Activated T-helper 17 cell treated with anti-CD3 and anti-CD28 coated beads, Interleukin-2, amount 50 U/mL, for 72 hours (primary cell): ENCODE results near the gene PYCR2. TPM values are rescaled to one million over a fixed set of nuclear protein-coding genes. Genes with fewer than 3 reads are reported as not detected.

Experiments used
- ATAC-seq: fragments of 150-1000 bp; cut with Tn5 transposase; replicated peaks from 2 replicates; pipeline ENCODE4 v1.10.0; 2021; ENCODE audit warnings: mild to moderate bottlenecking, moderate library complexity
- H3K27ac Mint-ChIP-seq: one replicate; pipeline ENCODE4 v1.8.0; 2022; ENCODE audit warnings: mixed read lengths
- H3K27me3 Mint-ChIP-seq: one replicate; pipeline ENCODE4 v1.8.0; 2022; ENCODE audit warnings: mixed read lengths
- H3K36me3 Mint-ChIP-seq: one replicate; pipeline ENCODE4 v1.8.0; 2022; ENCODE audit warnings: low read depth, mild to moderate bottlenecking, mixed read lengths
- H3K4me1 Mint-ChIP-seq: one replicate; pipeline ENCODE4 v1.8.0; 2022; ENCODE audit warnings: mixed read lengths
- H3K4me3 Mint-ChIP-seq: one replicate; pipeline ENCODE4 v1.8.0; 2022; ENCODE audit warnings: mild to moderate bottlenecking, mixed read lengths
- H3K9me3 Mint-ChIP-seq: one replicate; pipeline ENCODE4 v1.8.0; 2022; ENCODE audit warnings: mixed read lengths
- total RNA-seq, 2 donors: library from RNA; stranded (reverse); gene quantifications; one replicate each; pipeline ENCODE4 v1.2.3, GENCODE V29; 2022

Gene PYCR2
- total RNA-seq, 2 donors from 2014 or later, result 63.2 to 105 TPM

GRCh38 chr1:225883616-225884265, 40.3 kb downstream of the PYCR2 start:
- H3K27me3 Mint-ChIP-seq, result no peaks in the 10 kb centered on the region
- peak overlapping the region; percentile 91 for H3K4me3 Mint-ChIP-seq
- no peak for ATAC-seq
- peak overlapping the region; percentile 91 for H3K27ac Mint-ChIP-seq
- H3K4me1 Mint-ChIP-seq, result peaks cover 22% of the 10 kb centered on the region
- H3K9me3 Mint-ChIP-seq, result no peaks in the 10 kb centered on the region
- peaks cover 21% of the 10 kb centered on the region for H3K36me3 Mint-ChIP-seq

DNA sequence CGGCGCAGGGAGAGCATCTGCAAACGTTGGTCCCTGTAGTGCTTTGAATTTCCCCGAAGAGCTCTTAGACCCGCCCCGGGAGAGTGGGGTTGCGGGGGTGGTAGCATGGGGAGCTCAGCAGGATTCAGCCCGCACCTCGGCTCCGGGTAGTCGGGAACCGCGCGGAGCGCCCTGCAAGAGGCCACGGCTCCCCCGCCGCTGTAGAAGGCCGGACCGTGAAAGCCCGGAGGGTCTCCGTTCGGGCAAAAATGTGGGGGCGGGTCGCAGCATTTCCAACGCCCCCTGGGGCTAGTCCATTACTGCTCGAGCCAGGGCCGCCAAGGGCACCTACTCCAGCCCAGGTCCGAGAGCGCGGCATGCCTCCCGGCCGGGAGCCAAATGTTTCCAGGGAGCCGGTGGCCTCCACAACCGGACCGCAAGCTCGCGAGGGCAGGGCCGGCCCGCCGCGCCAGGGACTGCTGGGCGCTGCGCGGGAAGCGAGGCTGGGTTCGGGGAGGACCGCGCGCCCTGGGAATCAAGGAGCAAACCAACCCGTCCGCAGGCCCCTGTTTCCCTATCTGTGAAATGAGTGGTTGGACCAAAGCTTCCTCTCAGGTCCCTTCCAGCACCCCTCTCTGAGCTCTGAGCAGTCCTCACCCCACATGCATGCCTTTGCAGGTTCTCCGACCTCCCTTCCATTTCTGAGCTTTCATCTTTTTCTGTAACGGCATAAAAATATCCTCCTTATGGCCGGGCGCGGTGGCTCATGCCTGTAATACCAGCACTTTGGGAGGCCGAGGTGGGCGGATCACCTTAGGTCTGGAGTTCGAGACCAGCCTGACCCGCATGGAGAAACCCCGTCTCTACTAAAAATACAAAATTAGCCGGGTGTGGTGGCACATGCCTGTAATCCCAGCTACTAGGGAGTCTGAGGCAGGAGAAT, 41.1 kb downstream of the PYCR2 start:
- peaks cover 29% of the 10 kb centered on the region for H3K36me3 Mint-ChIP-seq
- H3K27ac Mint-ChIP-seq, result peak overlapping the region; percentile 91
- H3K27me3 Mint-ChIP-seq, result no peaks in the 10 kb centered on the region
- peak; percentile 45 for ATAC-seq
- H3K4me3 Mint-ChIP-seq, result peak overlapping the region; percentile 91
- peaks cover 27% of the 10 kb centered on the region for H3K4me1 Mint-ChIP-seq
- no peaks in the 10 kb centered on the region for H3K9me3 Mint-ChIP-seq

DNA sequence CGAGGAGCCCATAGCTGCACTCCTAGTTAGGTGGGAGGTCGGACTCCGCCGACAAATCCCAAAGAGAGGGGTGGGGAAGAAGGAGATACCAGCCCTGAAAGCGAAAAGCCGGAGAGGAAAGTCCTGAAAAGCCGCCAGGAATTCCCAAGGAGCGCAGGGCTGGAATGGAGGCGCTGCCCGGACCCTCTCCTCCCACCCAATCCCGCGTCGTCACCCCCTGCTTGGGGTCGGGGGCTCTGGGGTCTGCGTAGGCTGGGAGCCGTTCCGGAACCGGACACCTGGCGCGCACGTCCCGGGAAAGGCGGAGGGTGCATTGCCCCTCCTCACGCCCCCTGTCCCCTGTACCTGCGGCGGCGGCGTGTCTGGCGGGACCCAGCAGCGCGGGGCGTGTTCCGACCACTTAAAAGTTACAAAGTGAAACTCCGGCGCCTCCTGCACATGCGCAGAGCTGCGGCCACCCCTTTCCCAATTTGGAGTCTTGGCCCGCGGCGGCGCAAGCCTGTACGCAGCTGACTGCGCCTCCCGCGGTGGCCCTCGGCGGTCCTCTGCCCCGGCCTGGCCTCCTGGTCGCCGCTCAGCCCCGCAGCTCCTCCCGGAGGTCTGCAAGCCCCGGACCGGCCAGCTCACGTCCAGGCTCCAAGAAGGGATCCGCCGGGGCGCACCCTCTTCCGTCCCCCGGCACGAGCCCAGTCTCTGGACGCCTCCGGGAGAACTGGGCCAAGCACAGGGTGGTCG, 41.9 kb downstream of the PYCR2 start, which contains the start of gene TMEM63A:
Gene TMEM63A (minus strand): TSS at position 422 of the 735 bp plus-strand sequence. CDS start 4,800 bp downstream, outside the sequence.
- H3K27me3 Mint-ChIP-seq, result no peaks in the 10 kb centered on the region
- peaks cover 37% of the 10 kb centered on the region for H3K36me3 Mint-ChIP-seq
- peaks cover 35% of the 10 kb centered on the region for H3K4me1 Mint-ChIP-seq
- H3K9me3 Mint-ChIP-seq, result no peaks in the 10 kb centered on the region
- peak within 1 kb of the TSS; percentile 91 for H3K4me3 Mint-ChIP-seq
- peak; percentile 57 for ATAC-seq
- peak within 1 kb of the TSS; percentile 91 for H3K27ac Mint-ChIP-seq

- peak; percentile 84 for ATAC-seq
Observed at GRCh38 chr1:225881081-225881958, 42.7 kb downstream of the PYCR2 start.

DNA sequence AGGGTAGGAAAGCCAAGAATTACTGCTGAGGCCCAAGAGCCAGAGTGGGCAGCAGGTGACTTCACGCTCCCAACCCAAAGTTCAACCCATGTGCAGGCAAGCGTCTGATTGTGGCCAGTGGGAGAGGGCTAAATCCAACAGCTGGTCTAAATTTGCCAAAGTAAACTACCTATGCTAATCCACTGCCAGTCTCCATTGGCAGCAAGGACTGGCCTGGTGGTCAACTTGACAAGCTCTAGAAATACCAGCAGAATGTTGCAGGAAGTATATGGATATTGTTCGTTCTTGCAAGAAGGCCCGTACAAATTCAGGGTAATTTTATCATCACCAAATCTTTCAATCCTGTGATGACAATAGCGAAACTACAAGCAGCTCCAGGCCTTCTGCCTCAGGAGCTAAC, 43.4 kb downstream of the PYCR2 start:
- no peak for ATAC-seq
- H3K27ac Mint-ChIP-seq, result peak overlapping the region; percentile 88
- H3K36me3 Mint-ChIP-seq, result peaks cover 51% of the 10 kb centered on the region
- H3K27me3 Mint-ChIP-seq, result no peaks in the 10 kb centered on the region
- peak overlapping the region; percentile 91 for H3K4me3 Mint-ChIP-seq
- H3K9me3 Mint-ChIP-seq, result no peaks in the 10 kb centered on the region
- H3K4me1 Mint-ChIP-seq, result peaks cover 42% of the 10 kb centered on the region

More at GRCh38 chr1:225881081-225881958, 42.7 kb downstream of the PYCR2 start:
- Mint-ChIP-seq H3K4me3 (peak overlapping the region; percentile 91), H3K9me3 (no peaks in the 10 kb centered on the region), H3K36me3 (peaks cover 44% of the 10 kb centered on the region), H3K27ac (peak overlapping the region; percentile 88), H3K4me1 (peaks cover 38% of the 10 kb centered on the region), H3K27me3 (no peaks in the 10 kb centered on the region)

GRCh38 chr1:225880222-225880588, 43.8 kb downstream of the PYCR2 start:
- no peaks in the 10 kb centered on the region for H3K9me3 Mint-ChIP-seq
- H3K4me3 Mint-ChIP-seq, result peak overlapping the region; percentile 91
- H3K27ac Mint-ChIP-seq, result peak overlapping the region; percentile 88
- no peak for ATAC-seq
- no peaks in the 10 kb centered on the region for H3K27me3 Mint-ChIP-seq
- peaks cover 45% of the 10 kb centered on the region for H3K4me1 Mint-ChIP-seq
- peaks cover 55% of the 10 kb centered on the region for H3K36me3 Mint-ChIP-seq

DNA sequence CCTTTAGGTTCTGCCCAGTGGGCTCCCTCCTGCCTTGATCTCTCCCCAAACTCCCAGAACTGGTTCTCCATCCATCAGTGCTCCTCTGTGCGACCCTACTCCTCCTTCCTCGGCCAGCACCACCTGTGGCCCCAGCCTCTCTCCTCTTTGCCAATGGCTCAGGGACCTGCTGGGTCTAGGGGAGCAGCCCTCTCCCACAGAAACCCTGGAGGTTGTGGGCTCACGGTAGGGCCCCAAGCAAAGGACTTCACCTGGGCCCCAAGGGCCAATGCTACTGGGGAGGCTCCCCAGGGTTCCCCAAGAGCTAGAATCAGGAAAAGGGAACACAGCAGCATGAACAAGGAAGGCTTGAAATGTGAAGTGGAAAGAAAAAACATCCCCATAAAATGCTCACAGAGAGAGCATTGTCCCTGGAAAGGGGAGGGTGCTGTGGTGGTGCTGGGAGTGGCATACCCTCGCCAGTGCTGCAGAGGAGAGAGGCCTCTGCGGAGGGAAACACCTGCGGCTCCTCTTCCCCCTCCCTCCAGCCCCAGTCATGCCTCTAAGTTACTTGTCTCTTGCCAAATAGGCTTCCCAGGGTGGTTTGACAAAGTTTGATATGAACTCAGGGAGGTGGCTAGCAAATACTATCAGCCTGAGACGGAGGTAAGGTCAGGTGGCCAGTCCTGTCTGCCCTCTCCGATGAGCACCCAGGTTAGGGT, 44.4 kb downstream of the PYCR2 start:
- H3K4me3 Mint-ChIP-seq, result peak overlapping the region; percentile 91

GRCh38 chr1:225878282-225878681, 45.8 kb downstream of the PYCR2 start:
- H3K27me3 Mint-ChIP-seq, result no peaks in the 10 kb centered on the region
- peak overlapping the region; percentile 91 for H3K4me3 Mint-ChIP-seq
- no peaks in the 10 kb centered on the region for H3K9me3 Mint-ChIP-seq
- H3K27ac Mint-ChIP-seq, result peak overlapping the region; percentile 88
- ATAC-seq, result no peak
- peaks cover 75% of the 10 kb centered on the region for H3K36me3 Mint-ChIP-seq
- peaks cover 49% of the 10 kb centered on the region for H3K4me1 Mint-ChIP-seq

More for the DNA sequence above, 44.4 kb downstream of the PYCR2 start:
- Mint-ChIP-seq H3K27ac (peak overlapping the region; percentile 88), H3K27me3 (no peaks in the 10 kb centered on the region), H3K36me3 (peaks cover 61% of the 10 kb centered on the region), H3K4me1 (peaks cover 48% of the 10 kb centered on the region), H3K9me3 (no peaks in the 10 kb centered on the region)
- no peak for ATAC-seq

- Mint-ChIP-seq H3K9me3 (no peaks in the 10 kb centered on the region), H3K4me1 (peaks cover 52% of the 10 kb centered on the region), H3K27me3 (no peaks in the 10 kb centered on the region), H3K4me3 (peak overlapping the region; percentile 16), H3K36me3 (peaks cover 82% of the 10 kb centered on the region), H3K27ac (peak overlapping the region; percentile 88)
- ATAC-seq, result no peak
Observed at GRCh38 chr1:225877580-225877979, 46.5 kb downstream of the PYCR2 start.

DNA sequence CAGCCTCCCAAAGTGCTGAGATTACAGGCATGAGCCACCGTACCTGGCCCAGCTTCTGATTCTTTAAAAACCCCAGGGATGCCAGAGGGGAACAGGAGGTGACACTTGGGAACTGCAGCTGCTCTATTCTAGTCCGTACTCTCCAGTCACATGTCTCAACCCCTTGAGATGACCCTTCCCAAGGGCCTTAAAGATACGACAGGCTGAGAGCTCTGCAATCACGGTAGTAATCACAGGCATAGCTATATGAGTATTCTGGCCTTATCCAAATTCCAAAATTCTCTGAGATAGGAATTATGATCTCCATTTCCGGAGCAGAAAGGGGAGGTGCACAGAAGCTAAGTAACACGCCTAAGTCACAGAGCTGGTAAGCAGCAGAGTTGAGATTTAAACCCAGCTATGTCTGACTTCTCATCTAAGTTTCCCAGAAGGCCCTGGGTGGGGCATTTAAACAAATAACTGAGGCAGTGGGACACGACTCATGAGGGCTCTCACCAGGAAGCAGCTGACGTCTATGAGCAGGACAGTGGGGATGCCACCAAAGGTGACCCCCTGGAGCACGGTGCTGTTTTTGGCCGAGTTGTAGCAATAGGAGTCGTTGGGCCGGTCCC, 47.0 kb downstream of the PYCR2 start:
- Mint-ChIP-seq H3K27me3 (no peaks in the 10 kb centered on the region), H3K36me3 (peaks cover 87% of the 10 kb centered on the region), H3K4me3 (peak overlapping the region; percentile 16), H3K27ac (peak overlapping the region; percentile 88), H3K9me3 (no peaks in the 10 kb centered on the region), H3K4me1 (peaks cover 53% of the 10 kb centered on the region)
- no peak for ATAC-seq

DNA sequence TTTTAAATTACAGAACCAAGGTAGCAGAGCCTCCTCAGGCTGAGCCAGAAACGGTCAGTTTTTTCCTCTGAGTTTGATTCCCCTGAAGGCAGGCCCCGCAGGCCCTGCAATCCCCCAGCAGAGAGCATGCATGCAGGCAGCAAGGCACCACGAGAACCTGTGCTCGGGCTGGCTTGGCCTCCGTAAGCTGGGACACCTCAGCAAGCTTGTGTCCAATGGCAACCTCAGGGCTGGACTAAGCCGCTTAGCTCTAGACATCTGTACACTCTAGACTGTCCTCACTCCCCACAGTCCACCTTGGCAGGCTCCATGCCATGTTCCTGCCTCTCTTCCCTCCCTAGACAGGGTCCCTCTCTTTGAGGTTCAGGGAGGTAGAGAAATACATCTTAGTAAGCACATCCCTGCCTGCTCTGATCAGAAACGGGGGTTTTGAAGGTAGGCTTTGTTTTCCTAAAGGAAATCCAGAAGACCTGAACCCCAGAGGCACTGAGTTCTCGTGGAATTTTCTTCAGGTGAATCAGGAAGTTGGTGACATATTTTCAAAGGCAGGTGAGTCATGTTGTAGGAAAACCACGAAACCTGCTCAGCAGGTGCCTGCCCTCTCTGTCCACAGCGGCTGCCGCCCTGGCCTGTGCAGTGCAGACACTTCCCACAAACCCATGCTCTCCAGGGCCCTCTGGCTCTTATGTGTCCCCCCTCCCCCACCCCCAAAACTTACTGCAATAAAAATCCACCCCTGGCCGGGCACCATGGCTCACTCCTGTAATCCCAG, 48.8 kb downstream of the PYCR2 start:
- Mint-ChIP-seq H3K4me3 (no peak overlapping the region), H3K9me3 (no peaks in the 10 kb centered on the region), H3K36me3 (peaks cover 94% of the 10 kb centered on the region), H3K27me3 (no peaks in the 10 kb centered on the region), H3K27ac (peak overlapping the region; percentile 43), H3K4me1 (peaks cover 54% of the 10 kb centered on the region)
- ATAC-seq, result no peak

DNA sequence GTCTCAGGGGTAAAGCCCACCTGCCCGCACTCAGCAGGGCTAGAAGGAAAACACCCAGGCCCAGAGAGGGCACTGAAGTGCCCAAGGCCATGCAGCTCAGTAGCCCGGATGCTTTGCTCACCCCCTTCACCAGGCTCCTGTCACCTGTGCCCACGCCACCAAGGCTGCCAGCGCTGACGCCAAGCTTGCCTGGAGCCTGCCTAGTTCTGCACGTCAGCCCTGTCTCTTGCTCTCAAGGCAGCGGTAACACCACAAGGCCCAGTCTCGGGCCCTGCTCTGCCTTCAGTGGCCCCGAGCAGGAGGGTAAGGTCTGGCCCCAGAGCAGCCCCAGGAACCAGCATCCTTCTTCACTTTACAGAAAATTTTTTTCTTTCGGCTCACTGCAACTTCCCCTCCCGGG, 49.6 kb downstream of the PYCR2 start:
- Mint-ChIP-seq H3K27ac (no peak overlapping the region), H3K27me3 (no peaks in the 10 kb centered on the region), H3K4me1 (peaks cover 47% of the 10 kb centered on the region), H3K36me3 (peaks cover 94% of the 10 kb centered on the region), H3K4me3 (no peak overlapping the region), H3K9me3 (no peaks in the 10 kb centered on the region)
- ATAC-seq, result no peak
